DMS114 treated with DMSO at 0.1 percent for 48 hours (cell line): ENCODE data around the gene NKG7.
A peak's percentile ranks its signal among the peaks of the same experiment; 100 is the strongest.

ENCODE experiments used
- DNase-seq: peaks from one replicate; lab custom pipeline; 2025; ENCODE audit not compliant: unreplicated experiment; lab: John Stamatoyannopoulos, UW

The NKG7 gene

GRCh38 chr19:51391073-51391611 is 18.7 kb upstream of the NKG7 start:
- no peak for DNase-seq

- DNase-seq = no peak
Measured at GRCh38 chr19:51389143-51389542, 16.7 kb upstream of the NKG7 start.

GRCh38 chr19:51387924-51388389 is 15.5 kb upstream of the NKG7 start, which contains the start of gene LIM2:
TSS of gene LIM2 (minus strand) at chr19:51387974. CDS start at chr19:51387443, 531 bp downstream.
- no peak for DNase-seq

DNA sequence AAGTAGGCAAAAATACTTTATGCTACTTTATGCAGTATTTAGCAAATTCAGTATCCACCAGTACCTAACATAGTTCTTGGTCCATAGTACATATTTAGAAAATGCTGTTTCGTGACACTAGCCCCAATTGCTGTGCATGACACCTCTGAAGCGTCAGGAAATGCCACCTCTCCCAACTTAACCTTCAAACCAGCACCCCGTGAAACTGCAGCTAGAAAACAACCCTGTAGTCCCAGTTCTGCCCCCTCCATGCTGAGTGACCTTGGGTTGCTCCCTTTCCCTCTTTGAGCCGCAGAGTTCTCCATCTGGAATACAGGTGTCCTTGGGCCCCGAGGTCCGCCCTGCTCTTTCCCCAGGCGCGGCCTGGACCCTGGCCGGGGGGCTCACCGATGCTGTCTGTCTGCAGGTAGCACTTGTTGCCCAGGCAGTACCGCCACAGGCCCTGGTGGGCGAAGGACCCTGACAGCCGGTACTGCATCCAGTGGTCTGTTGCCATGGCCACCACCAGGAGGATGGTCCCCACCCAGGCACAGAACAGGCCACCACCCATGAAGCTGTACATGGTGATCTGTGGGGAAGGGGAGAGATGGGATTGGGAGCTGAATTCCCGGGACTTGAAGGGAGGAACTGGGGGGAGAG is 14.5 kb upstream of the NKG7 start:
- DNase-seq = no peak

DNA sequence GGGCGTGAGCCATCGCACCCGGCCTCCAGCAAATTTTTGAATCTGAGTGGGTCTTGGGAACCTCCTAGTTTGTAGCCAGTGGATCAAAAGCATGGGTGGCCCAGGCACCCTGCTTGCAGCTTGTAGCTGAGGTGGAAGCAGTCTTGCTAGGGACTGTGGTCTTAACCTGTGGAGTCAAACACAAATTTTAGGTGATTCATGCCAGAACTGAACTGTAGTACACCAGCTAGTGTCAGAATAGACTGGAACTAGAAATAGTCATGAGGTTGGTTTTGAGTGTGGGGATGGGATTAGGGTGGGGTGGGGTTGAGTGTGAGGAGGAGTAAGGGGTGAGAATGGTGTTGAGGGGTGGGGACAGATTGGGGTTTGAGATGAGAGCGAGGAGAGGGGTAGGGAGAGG is 9.6 kb upstream of the NKG7 start:
- no peak for DNase-seq

- DNase-seq = no peak
Measured at GRCh38 chr19:51380379-51380778, 7.9 kb upstream of the NKG7 start.

DNA sequence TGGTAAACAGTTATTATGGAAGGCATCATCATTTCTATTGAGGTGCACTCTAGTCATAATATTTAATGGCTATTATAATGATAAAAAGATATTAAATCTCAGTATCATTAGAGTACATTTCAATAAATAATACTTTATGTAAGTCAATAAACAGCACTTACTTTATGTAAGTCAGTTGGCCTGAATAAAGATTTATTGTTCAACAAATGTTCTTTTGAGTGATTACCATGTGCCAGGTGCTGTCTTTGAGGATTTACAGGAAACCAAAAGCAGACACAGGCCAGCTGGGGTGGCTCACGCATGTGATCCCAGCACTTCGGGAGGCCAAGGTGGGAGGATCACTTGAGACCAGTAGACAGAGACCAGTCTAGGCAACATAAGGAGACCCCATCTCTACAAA is 5.0 kb upstream of the NKG7 start:
- no peak for DNase-seq

- DNase-seq = no peak
Measured at GRCh38 chr19:51375504-51376221, 3.2 kb upstream of the NKG7 start.

DNA sequence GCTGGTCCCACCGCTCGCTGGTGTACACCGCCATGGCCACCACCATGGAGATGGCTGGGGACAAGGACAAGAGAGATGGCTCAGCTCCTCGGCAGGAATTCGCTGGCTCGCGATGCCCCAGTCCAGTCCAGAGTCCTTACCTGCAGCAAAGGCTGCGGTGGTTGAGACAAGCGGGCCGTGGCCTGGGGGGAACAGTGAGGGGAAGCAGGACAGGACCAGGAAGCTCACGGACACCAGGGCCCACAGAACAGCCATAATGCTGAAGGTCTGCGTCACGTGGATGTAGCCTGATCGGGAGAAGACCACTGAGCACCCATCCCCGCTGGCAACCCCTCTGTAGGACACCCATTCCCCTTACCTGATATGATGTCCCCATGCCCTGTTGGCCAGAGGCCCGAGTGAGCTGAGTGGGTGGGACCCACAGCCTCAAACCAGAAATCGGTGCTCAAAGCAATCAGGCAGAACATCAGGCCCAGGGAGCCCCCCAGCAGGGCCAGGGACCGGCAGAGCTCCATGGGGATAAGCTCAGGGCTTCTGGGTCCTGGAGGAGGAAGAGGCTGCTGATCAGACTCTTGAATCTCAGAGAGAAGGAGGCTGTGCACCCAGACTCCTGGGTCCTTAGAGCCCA is 319 bp downstream of the NKG7 start:
- DNase-seq = no peak

- no peak for DNase-seq
Measured at GRCh38 chr19:51371186-51371690, 1.2 kb downstream of the NKG7 start.

GRCh38 chr19:51370230-51370629 is 2.2 kb downstream of the NKG7 start:
- DNase-seq = no peak

DNA sequence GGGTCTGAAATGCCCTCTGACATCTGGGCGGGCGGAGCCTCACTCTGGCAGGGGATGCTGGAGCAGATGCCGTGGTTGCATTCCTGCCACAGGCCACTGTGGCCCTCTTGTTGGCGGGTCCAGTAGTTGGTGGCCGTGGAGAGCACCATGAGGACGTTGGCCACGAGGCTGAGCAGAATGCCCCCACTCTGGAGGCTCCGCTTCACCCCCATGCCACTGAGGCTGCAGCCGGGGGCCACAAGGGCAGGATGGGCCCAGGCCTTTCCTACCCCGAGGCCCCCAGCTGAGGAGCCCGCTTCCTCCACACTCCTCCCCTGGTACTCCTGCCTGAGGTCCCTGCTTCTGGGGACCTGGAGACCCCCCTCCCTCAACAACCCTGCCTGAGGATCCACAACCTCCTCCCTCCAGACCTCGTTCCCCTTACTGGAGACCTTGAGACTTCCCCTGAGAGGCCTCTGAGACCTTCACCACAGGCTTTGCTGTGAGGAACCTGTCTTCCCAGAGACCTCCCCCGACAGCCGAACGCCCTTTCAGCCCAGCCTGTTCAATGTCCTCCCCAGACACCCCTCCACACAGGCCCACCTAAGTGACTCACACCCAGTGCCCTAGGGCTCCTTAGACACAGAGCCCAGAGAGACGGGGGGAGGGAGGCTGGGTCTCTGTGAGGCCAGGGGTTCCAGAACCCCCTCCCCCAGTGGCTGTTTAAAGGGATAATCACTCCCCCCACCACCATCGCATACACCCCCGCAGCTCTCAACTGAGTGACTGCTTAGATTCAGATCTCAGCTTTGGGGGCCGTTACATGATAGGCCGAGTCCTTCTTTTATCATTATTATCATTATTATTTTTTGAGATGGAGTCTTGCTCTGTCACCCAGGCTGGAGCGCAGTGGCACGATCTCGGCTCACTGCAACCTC is 3.8 kb downstream of the NKG7 start, which contains the start of gene CLDND2:
CLDND2 (minus strand) TSS at position 638 of the 917 bp plus-strand sequence; CDS start at position 212, 426 bp downstream.
- no peak for DNase-seq

GRCh38 chr19:51367565-51368365 is 4.7 kb downstream of the NKG7 start:
- peak; percentile 93 for DNase-seq

GRCh38 chr19:51367255-51367564 is 5.2 kb downstream of the NKG7 start:
- DNase-seq = no peak

GRCh38 chr19:51366389-51367254 is 5.8 kb downstream of the NKG7 start:
- peak; percentile 92 for DNase-seq

DNA sequence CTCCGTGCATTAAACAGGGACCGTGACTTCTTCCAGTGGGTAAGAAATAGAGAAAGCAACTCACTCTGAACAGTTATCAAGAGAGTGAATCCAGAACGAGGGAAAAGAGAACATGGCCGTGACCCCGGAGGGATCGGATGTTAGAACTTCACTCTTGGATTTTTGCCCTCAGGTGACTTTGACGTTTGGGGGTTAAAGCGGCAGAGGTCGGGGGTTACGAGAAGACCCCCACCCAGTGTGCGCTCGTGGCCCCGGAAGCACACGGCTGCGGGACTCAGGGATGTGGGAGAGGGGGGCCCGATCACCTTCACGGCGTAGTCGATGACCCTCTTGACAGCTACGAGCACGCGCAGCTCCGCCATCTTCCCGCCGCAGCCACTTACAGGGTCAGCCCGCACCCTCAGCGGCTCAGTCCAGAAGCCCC is 6.5 kb downstream of the NKG7 start, which contains the start of gene ETFB:
ETFB (minus strand) TSS at position 424 of the 424 bp plus-strand sequence; CDS start at position 362, 62 bp downstream.
- no peak for DNase-seq

DNA sequence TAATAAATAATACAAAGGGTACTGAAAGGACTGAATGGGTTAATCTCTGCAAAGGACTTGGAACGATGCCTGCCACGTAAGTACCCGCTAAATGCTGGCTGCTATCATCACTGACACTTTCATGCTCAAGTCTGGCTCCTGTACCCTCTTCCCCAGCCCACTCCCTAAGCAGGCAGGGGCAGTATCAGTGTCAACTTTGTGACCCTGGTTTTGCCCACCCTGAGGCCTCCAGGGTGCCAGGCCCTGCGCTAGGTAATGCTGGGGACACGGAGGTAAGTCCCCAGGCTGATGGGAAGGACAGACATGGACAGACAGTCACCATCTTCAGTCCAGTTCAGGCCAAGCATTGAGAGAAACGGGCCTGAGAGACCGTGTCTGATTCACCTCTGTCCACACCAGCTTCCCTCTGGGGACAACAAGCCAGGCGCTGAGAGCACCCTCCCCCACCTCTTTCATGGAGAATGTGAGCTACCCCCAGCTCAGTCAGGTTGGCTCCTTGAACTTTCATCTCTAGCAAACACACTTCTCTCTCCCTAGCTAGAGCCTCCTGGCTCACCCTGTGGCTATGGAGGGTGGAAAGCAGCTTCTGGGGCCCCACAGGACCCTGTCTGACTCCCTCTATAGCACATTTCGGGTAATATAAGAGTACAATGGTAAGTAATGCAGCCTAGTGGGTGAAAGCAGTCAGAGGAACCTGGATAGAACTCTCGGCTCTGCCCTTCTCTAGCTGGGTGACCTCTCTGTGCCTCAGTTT is 7.1 kb downstream of the NKG7 start:
- DNase-seq = no peak
